MM.1S (cell line): ENCODE measurements around the gene BPTF.
"Not testable (repeated sequence)": the region's sequence is repeated elsewhere in the genome, so short reads cannot be mapped to it uniquely, and the experiment has no call there.

Source experiments
- DNase-seq: peaks from one replicate; pipeline ENCODE4 v3.0.0-alpha.2; 2015
- H2AFZ ChIP-seq: fragments of 300-600 bp; sonication (generic); 2 replicates; pipeline ENCODE4 v1.6.0; 2016; ENCODE audit warnings: antibody characterized with exemption, low read length
- H3F3A ChIP-seq: fragments of 300-600 bp; sonication (generic); 2 replicates; pipeline ENCODE4 v1.6.1; 2016; ENCODE audit warnings: mild to moderate bottlenecking, antibody characterized with exemption, low read length, moderate library complexity, mixed read lengths; ENCODE audit not compliant: insufficient read depth
- H3K27ac ChIP-seq: fragments of 300-600 bp; sonication (generic); 2 replicates; pipeline ENCODE4 v1.5.1; 2016; ENCODE audit warnings: mild to moderate bottlenecking, low read length
- H3K27me3 ChIP-seq: fragments of 300-600 bp; sonication (generic); replicated peaks from 2 replicates; pipeline ENCODE4 v1.6.0; 2016; ENCODE audit warnings: low read length; ENCODE audit not compliant: insufficient read depth
- H3K36me3 ChIP-seq: fragments of 300-600 bp; sonication (generic); replicated peaks from 2 replicates; pipeline ENCODE4 v1.6.1; 2016; ENCODE audit warnings: mild to moderate bottlenecking, low read length, mixed read lengths; ENCODE audit not compliant: insufficient read depth
- H3K4me1 ChIP-seq: fragments of 300-600 bp; sonication (generic); 2 replicates; pipeline ENCODE4 v1.6.1; 2016; ENCODE audit warnings: low read length, mixed read lengths
- H3K4me2 ChIP-seq: fragments of 300-600 bp; sonication (generic); 2 replicates; pipeline ENCODE4 v1.6.0; 2016; ENCODE audit warnings: low read depth, low read length
- H3K4me3 ChIP-seq: fragments of 300-600 bp; sonication (generic); 2 replicates; pipeline ENCODE4 v1.5.1; 2016; ENCODE audit warnings: low read length, mixed read lengths
- H3K79me2 ChIP-seq: fragments of 300-600 bp; sonication (generic); 2 replicates; pipeline ENCODE4 v1.6.1; 2016; ENCODE audit warnings: mixed run types, low read length, mixed read lengths
- H3K9ac ChIP-seq: fragments of 300-600 bp; sonication (generic); 2 replicates; pipeline ENCODE4 v1.6.1; 2016; ENCODE audit warnings: low read length, mixed read lengths
- H3K9me2 ChIP-seq: fragments of 300-600 bp; sonication (generic); replicated peaks from 2 replicates; pipeline ENCODE4 v1.6.1; 2016; ENCODE audit warnings: mild to moderate bottlenecking, low read length, mixed read lengths; ENCODE audit not compliant: insufficient read depth
- H3K9me3 ChIP-seq: fragments of 300-600 bp; sonication (generic); replicated peaks from 2 replicates; pipeline ENCODE4 v1.6.1; 2016; ENCODE audit warnings: mild to moderate bottlenecking, low read length, mixed read lengths; ENCODE audit not compliant: insufficient read depth
- H4K20me1 ChIP-seq: fragments of 300-600 bp; sonication (generic); 2 replicates; pipeline ENCODE4 v1.6.1; 2016; ENCODE audit warnings: mild to moderate bottlenecking, low read length, moderate library complexity, mixed read lengths; ENCODE audit not compliant: insufficient read depth
- EZH2 ChIP-seq: fragments of 300-600 bp; sonication (generic); optimal IDR thresholded peaks from 2 replicates; pipeline ENCODE3; 2017; ENCODE audit warnings: low read depth, mild to moderate bottlenecking, antibody characterized with exemption, low read length, mixed read lengths
- EZH2phosphoT487 ChIP-seq: fragments of 300-600 bp; sonication (generic); IDR thresholded peaks from 2 replicates; pipeline ENCODE4 v1.6.1; 2018; ENCODE audit warnings: antibody characterized with exemption, low read length
- TF ChIP-seq, protein P1 (sequence below): fragments of 300-600 bp; sonication (generic); IDR thresholded peaks from 2 replicates; pipeline ENCODE4 v1.5.1; 2016; ENCODE audit warnings: antibody characterized with exemption, low read length, mixed read lengths

The BPTF gene

DNA sequence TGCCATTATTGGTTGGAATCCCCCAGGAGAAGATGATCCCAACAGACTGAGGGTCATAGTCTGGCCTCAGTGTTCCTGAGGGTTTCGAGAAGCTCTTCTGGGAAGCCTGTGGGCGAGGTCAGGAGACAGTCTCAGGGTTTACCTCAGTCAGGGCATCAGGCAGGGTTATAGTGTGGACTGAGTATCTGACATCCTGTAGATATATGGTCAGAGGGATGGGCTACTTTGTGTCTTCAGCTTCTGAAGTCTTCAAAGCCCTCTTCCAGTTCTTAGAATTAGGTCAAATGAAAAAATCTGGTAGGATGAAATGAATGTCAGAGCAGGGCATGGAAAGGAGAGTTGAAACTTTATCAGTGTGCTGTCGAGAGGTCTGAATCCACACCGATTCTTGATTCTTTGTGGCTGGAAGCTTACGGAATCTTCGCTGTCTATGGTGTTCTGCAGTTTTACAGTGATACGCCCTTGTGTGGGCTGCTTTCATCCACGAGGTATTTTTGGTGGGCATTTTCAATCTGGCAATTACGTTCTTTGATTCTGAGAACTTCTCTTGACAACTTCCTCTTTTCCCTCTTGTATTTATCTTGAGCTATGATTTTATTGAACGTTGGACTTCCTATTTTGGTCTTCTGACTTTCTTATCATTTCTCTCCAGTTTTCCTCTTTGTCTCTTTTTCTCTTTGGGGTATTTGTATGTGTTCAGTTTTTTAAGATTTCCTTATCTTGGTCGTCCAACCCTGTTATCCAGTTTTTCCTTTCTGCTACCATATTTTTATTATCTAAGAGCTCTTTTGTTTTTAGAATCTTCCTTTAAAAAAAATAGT, 30.4 kb downstream of the BPTF start:
- Histone ChIP-seq H4K20me1 (peaks cover 15% of the 10 kb centered on the region; the same call in 1 of the 2 replicates), H3K9me2 (no peaks in the 10 kb centered on the region), H3F3A (no peaks in the 10 kb centered on the region), H3K27me3 (no peaks in the 10 kb centered on the region), H2AFZ (no peak overlapping the region), H3K36me3 (0 out of 2 replicates have a peak, but pooled peaks cover 7% of the 10 kb centered on the region), H3K9me3 (no peaks in the 10 kb centered on the region), H3K4me2 (no peak overlapping the region), H3K79me2 (peaks cover 97% of the 10 kb centered on the region), H3K4me3 (no peak overlapping the region), H3K9ac (no peak overlapping the region), H3K4me1 (0 out of 2 replicates have a peak, but pooled peaks cover 3% of the 10 kb centered on the region), H3K27ac (no peak overlapping the region)
- DNase-seq, result no peak
- TF ChIP-seq, protein P1, sequence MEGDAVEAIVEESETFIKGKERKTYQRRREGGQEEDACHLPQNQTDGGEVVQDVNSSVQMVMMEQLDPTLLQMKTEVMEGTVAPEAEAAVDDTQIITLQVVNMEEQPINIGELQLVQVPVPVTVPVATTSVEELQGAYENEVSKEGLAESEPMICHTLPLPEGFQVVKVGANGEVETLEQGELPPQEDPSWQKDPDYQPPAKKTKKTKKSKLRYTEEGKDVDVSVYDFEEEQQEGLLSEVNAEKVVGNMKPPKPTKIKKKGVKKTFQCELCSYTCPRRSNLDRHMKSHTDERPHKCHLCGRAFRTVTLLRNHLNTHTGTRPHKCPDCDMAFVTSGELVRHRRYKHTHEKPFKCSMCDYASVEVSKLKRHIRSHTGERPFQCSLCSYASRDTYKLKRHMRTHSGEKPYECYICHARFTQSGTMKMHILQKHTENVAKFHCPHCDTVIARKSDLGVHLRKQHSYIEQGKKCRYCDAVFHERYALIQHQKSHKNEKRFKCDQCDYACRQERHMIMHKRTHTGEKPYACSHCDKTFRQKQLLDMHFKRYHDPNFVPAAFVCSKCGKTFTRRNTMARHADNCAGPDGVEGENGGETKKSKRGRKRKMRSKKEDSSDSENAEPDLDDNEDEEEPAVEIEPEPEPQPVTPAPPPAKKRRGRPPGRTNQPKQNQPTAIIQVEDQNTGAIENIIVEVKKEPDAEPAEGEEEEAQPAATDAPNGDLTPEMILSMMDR, result no peak
- TF ChIP-seq EZH2 (no peak), EZH2phosphoT487 (no peak)

GRCh38 chr17:67856402-67856801, 31.1 kb downstream of the BPTF start:
- not testable (repeated sequence) for H3K9me2 ChIP-seq, H2AFZ ChIP-seq, H3K9ac ChIP-seq, H3K27me3 ChIP-seq, H3K4me1 ChIP-seq, H3F3A ChIP-seq, H3K36me3 ChIP-seq, H3K4me3 ChIP-seq, H3K27ac ChIP-seq, DNase-seq, H3K4me2 ChIP-seq, H3K9me3 ChIP-seq
- H3K79me2 ChIP-seq, result peaks cover 97% of the 10 kb centered on the region
- peaks cover 15% of the 10 kb centered on the region; the same call in 1 of the 2 replicates for H4K20me1 ChIP-seq

DNA sequence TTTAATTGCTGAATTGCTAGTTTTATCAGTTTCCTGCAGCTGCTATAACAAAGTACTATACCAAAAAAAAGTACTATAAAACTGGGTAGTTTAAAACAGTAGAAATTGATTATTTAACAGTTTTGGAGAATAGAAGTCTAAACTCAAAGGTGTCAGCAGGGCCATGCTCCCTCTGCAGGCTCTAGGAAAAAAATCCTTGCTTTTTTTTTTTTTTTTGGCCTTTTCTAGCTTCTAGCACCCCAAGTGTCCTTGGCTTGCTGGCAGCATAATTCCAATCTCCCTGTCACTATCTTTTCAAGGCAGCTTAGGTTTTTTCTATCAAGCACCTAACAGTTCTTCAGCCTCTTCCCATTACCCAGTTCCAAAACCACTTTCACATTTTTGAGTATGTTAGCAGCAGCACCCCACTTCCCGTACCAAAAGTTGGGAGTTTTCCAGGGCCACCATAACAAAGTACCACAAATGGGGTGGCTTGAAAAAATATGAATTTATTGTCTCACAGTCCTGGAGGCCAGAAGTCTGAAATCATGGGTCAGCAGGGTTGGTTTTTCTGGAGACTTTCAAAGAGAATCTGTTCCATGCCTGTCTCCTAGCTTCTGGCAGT, 37.4 kb downstream of the BPTF start:
- no peak overlapping the region for H3K27ac ChIP-seq
- no peak for DNase-seq
- H3K9me2 ChIP-seq, result no peaks in the 10 kb centered on the region
- H3K79me2 ChIP-seq, result peaks cover 95% of the 10 kb centered on the region
- H3K4me1 ChIP-seq, result 0 out of 2 replicates have a peak, but pooled peaks cover 15% of the 10 kb centered on the region
- no peak overlapping the region for H2AFZ ChIP-seq
- no peak overlapping the region for H3K4me3 ChIP-seq
- TF ChIP-seq EZH2 (no peak), EZH2phosphoT487 (no peak)
- TF ChIP-seq, protein P1, result no peak
- H3K4me2 ChIP-seq, result no peak overlapping the region
- H3K9ac ChIP-seq, result no peak overlapping the region
- H3K36me3 ChIP-seq, result peaks cover 5% of the 10 kb centered on the region; the same call in 1 of the 2 replicates
- H3K9me3 ChIP-seq, result no peaks in the 10 kb centered on the region
- no peaks in the 10 kb centered on the region for H3K27me3 ChIP-seq
- H4K20me1 ChIP-seq, result peaks cover 15% of the 10 kb centered on the region; the same call in 1 of the 2 replicates
- H3F3A ChIP-seq, result peaks cover 8% of the 10 kb centered on the region; the same call in 1 of the 2 replicates
